Mesodermal cell (in vitro differentiated cells): Measurements from ENCODE around the gene FBXW12.

ENCODE experiments used
- H3K27ac ChIP-seq: 2 replicates; pipeline ENCODE4 v1.7.0; 2013; ENCODE audit warnings: mild to moderate bottlenecking, low read depth, low read length, moderate library complexity; ENCODE audit not compliant: severe bottlenecking
- H3K36me3 ChIP-seq: 2 replicates; pipeline ENCODE4 v1.7.1; 2013; ENCODE audit warnings: mild to moderate bottlenecking, low read length, moderate library complexity; ENCODE audit not compliant: control insufficient read depth, insufficient read depth
- H3K4me1 ChIP-seq: one replicate; pipeline ENCODE4 v1.7.1; 2013; ENCODE audit warnings: mild to moderate bottlenecking, low read length; ENCODE audit not compliant: insufficient read depth, control insufficient read depth, poor library complexity, severe bottlenecking
- H3K4me3 ChIP-seq: 2 replicates; pipeline ENCODE4 v1.7.0; 2013; ENCODE audit warnings: low read length, control low read depth, mild to moderate bottlenecking; ENCODE audit not compliant: insufficient read depth, poor library complexity, severe bottlenecking; ENCODE audit errors: extremely low read depth
- H3K9me3 ChIP-seq: 2 replicates; pipeline ENCODE4 v1.7.1; 2013; ENCODE audit warnings: mild to moderate bottlenecking, low read length, moderate library complexity; ENCODE audit not compliant: control insufficient read depth
- WGBS, 2 experiments: methylation state at CpG; one replicate each; pipeline ENCODE4 v1.1.5; 2013; ENCODE audit warnings: missing lambda C conversion rate in 2 of 2; ENCODE audit not compliant: insufficient coverage in 2 of 2; 5-methylcytosine and 5-hydroxymethylcytosine counted together

Gene FBXW12

GRCh38 chr3:48410205-48411040, 38.4 kb downstream of the FBXW12 start:
- Histone ChIP-seq H3K27ac (no peak overlapping the region), H3K9me3 (no peaks in the 10 kb centered on the region), H3K4me3 (no peak overlapping the region), H3K4me1 (no peaks in the 10 kb centered on the region), H3K36me3 (peaks cover 85% of the 10 kb centered on the region)
- WGBS, 2 experiments: 94% methylated on average over 13 to 16 of the region's 16 CpGs

GRCh38 chr3:48411041-48411588, 39.1 kb downstream of the FBXW12 start:
- H3K4me3 ChIP-seq: no peak overlapping the region
- no peak overlapping the region for H3K27ac ChIP-seq
- H3K4me1 ChIP-seq: no peaks in the 10 kb centered on the region
- H3K36me3 ChIP-seq: peaks cover 86% of the 10 kb centered on the region
- 95 to 98% methylated on average over 6 to 8 of the region's 9 CpGs for WGBS, 2 experiments
- no peaks in the 10 kb centered on the region for H3K9me3 ChIP-seq

GRCh38 chr3:48411606-48412374, 39.8 kb downstream of the FBXW12 start:
- Histone ChIP-seq H3K9me3 (no peaks in the 10 kb centered on the region), H3K4me3 (no peak overlapping the region), H3K4me1 (no peaks in the 10 kb centered on the region), H3K36me3 (peaks cover 85% of the 10 kb centered on the region), H3K27ac (no peak overlapping the region)
- 94 to 99% methylated on average over 8 to 10 of the region's 11 CpGs for WGBS, 2 experiments

- Histone ChIP-seq H3K4me1 (no peaks in the 10 kb centered on the region), H3K27ac (no peak overlapping the region), H3K4me3 (no peak overlapping the region), H3K9me3 (no peaks in the 10 kb centered on the region), H3K36me3 (peaks cover 89% of the 10 kb centered on the region)
- WGBS, 2 experiments: 96 to 98% methylated on average over 18 to 19 of the region's 19 CpGs
These were observed 40.5 kb downstream of the FBXW12 start for GRCh38 chr3:48412375-48413001.

GRCh38 chr3:48413086-48413485, 41.1 kb downstream of the FBXW12 start:
- H3K36me3 ChIP-seq: peaks cover 89% of the 10 kb centered on the region
- H3K4me3 ChIP-seq: no peak overlapping the region
- H3K27ac ChIP-seq: no peak overlapping the region
- H3K9me3 ChIP-seq: no peaks in the 10 kb centered on the region
- H3K4me1 ChIP-seq: no peaks in the 10 kb centered on the region
- WGBS, 2 experiments: 93% methylated on average over 7 to 8 of the region's 8 CpGs

- H3K4me3 ChIP-seq: no peak overlapping the region
- H3K4me1 ChIP-seq: no peaks in the 10 kb centered on the region
- WGBS, 2 experiments: 92 to 95% methylated on average over 11 to 14 of the region's 14 CpGs
- no peak overlapping the region for H3K27ac ChIP-seq
- no peaks in the 10 kb centered on the region for H3K9me3 ChIP-seq
- peaks cover 88% of the 10 kb centered on the region for H3K36me3 ChIP-seq
These were observed 41.6 kb downstream of the FBXW12 start for GRCh38 chr3:48413611-48414010.

GRCh38 chr3:48414376-48415250, 42.6 kb downstream of the FBXW12 start:
- WGBS, 2 experiments: 96% methylated on average over 23 to 25 of the region's 25 CpGs
- no peaks in the 10 kb centered on the region for H3K9me3 ChIP-seq
- no peaks in the 10 kb centered on the region for H3K4me1 ChIP-seq
- peaks cover 88% of the 10 kb centered on the region for H3K36me3 ChIP-seq
- no peak overlapping the region for H3K4me3 ChIP-seq
- H3K27ac ChIP-seq: no peak overlapping the region

- Histone ChIP-seq H3K4me1 (no peaks in the 10 kb centered on the region), H3K36me3 (peaks cover 81% of the 10 kb centered on the region)
- WGBS, 2 experiments: 95 to 96% methylated on average over 18 to 23 of the region's 24 CpGs
These were observed 43.4 kb downstream of the FBXW12 start for GRCh38 chr3:48415251-48415953.

GRCh38 chr3:48416091-48416505, 44.1 kb downstream of the FBXW12 start:
- Histone ChIP-seq H3K27ac (no peak overlapping the region), H3K4me1 (no peaks in the 10 kb centered on the region), H3K4me3 (no peak overlapping the region), H3K36me3 (peaks cover 78% of the 10 kb centered on the region), H3K9me3 (no peaks in the 10 kb centered on the region)
- WGBS, 2 experiments: 92 to 96% methylated on average over 13 to 14 of the region's 14 CpGs

More at GRCh38 chr3:48415251-48415953, 43.4 kb downstream of the FBXW12 start:
- Histone ChIP-seq H3K4me3 (no peak overlapping the region), H3K9me3 (no peaks in the 10 kb centered on the region), H3K27ac (no peak overlapping the region)
